GM18867 (cell line): ENCODE results near the gene AOAH.
"Not testable (repeated sequence)": the region's sequence is repeated elsewhere in the genome, so short reads cannot be mapped to it uniquely, and the experiment has no call there.

Source experiments
- ATAC-seq: cut with Tn5 transposase; IDR thresholded peaks from one replicate; pipeline ENCODE4 v1.9.1; 2021; ENCODE audit warnings: mild to moderate bottlenecking, moderate library complexity; ENCODE audit not compliant: unreplicated experiment

Gene AOAH

DNA sequence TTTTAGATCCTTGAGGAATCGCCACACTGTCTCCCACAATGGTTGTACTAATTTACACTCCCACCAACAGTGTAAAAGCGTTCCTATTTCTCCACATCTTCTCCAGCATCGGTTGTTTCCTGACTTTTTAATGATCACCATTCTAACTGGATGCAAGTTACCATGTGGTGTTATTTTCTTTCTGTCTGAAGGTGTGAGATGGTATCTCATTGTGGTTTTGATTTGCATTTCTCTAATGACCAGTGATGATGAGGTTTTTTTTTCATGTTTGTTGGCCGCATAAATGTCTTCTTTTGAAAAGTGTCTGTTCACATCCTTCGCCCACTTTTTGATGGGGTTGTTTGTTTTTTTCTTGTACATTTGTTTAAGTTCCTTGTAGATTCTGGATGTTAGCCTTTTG, 20.4 kb downstream of the AOAH start:
- ATAC-seq, result not testable (repeated sequence)

DNA sequence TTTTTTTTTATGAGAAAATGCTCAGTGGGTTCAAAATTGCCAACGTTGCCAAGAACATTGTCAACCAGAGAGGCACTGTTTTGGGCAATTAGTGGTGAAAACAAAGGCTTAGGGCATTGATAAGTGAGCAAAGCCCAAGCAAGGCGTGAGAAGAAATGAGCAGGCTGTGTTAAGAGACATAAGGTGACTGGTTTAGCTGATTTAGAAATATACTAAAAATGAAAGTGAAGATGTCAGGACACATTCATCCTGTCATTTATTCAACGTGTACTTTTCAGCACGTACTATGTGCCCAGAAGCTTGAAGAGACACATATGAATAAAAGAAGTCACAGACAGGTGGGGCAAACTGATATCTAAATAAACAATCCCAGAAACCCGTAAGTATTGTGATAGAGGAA, 31.8 kb downstream of the AOAH start:
- ATAC-seq, result no peak

DNA sequence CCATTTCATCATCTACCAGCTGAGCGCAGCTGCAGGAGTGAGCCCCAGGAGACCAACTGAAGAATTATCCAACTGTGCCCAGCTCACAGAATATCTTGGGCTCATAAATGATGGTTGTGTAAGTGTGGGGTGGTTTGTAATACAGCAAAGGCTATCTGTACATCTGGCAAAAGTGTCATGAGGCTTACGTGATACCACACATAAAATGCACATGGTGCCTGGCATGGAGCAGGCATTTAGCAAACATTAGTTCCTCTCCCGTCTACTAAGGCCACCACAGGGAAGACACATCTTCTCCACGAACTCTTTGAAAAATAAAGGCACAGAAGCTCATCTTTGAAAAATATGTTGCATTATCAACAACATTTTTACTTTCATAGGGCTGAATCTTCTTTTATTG, 32.3 kb downstream of the AOAH start:
- no peak for ATAC-seq

DNA sequence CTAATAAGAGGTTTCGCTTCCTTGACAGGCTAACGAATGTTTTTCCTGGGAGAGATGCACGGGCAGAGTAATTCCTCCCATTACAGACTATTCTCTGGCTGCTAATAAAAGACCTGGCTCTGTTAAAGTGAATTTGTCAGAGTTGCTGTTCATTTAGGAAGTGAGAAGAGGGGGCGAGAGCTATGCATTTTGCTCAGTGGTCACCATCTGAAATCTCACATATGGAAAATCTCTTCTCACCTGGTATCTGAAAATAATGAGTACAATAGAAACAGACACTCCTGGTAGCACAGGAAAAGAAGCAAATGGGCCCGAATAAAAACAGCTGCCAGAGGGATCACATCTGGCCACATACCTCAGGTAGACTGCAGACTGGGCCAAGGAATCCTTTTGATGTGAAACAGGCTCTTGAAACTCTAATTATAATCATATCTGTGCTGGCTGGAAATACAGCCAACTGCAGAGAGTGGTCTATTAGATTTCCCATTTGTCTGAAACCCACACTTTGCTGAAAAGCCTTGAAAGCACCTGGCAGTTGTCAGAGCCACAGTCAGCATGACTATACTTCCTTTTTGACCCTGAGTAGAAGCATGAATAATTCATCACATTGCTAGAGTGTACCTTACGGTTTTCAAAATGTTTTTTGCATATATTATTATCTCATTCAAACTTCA, 33.6 kb downstream of the AOAH start:
- ATAC-seq, result peak; percentile 48

DNA sequence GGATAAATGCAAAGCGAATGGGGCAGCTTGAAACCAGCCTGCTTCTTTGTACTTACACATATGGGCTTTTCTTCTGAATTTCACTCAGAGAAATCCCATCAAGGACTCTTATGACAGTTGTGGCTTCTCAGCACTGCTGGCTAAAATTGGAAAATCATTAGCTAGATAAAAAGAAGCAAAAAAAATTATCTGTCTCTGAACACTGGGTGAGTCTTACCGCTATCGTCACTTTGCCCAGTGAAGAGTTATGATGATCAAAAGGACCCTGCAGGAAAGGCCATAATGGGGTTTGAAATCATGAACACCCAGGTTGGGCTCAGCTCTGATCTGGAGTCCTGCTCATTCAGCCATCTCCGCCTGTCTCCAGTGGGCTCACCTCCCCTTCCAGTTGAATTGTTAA, 34.3 kb downstream of the AOAH start:
- no peak for ATAC-seq

DNA sequence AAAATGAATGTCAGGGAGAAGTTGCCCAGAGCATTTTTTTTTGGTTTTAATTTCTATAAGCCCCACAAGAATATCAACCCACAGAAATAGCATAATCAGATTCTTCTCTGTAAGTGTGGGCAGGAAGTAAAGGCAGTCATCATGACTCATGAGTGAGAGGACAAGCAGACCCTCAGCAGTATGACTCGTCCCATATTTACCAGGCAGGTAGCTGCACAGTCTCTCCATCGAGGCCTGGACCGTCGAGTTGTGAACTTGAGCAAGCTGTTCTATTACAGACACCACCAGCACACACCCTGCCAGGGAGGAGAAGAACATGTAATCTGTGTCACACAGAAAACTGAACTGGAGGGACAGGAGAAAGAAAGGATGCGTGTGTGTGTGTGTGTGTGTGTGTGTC, 37.8 kb downstream of the AOAH start:
- ATAC-seq, result no peak

DNA sequence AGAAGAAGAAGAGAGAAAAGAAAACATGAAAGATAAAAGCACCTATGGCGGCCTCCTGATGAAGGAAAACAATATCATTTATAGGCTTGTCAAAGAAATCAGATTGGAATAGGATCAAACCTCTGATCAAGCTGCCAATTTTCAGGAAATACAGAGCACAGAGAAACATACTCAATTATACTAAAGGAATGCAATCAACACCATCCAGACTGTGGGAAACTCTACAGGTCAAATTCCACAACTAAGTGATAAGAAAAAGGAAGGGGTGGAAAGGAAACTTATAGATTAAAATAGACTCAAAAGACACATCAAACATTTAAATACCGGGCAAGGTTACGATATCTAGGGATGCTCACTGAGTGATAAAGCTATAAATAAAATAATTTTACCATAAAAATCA, 39.3 kb downstream of the AOAH start:
- ATAC-seq, result no peak

DNA sequence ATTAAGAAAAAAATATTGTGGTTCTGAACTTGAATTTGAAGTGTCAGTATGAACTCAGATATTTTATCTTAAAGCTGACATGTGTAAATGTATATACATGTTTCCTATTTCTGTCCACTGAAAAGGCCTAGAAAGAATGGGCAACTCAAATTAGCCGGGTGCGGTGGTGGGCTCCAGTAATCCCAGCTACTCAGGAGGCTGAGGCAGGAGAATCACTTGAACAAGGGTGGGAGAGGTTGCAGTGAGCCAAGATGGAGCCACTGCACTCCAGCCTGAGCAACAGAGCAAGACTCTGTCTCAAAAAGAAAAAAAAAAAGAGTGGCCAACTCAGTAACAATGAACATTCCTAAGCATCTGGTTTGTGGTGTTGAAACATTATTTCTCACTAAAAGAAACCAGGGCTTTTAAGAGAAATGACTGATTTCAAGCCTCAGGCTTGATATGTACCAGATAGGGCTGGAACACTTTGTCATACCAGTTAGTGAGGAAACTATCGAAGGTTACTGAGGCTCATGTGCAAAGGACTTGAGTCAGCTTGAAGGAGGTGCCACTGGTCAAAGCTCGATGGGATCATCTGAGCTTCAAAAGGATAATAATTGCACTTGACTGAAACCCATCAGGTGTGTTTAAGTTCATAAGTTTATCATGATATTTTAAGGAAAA, 40.5 kb downstream of the AOAH start:
- ATAC-seq, result no peak

DNA sequence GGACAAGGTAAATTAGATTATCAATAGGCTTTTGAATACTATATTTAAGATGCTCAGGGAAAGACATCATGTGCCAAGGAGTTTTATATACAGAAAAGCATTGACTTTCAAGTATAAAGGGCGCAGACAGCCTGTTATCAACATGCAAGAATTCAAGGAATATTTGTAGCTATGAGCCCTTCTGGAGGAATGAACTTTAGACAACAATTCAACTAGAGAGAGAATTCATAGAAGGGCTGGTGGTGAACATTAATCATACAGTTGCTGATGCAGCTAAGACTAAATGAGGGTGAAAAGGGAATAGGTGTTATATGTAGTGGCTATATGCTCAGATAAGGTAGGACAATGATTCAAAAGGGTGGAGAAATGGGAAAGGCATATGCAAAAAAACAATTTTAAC, 41.2 kb downstream of the AOAH start:
- no peak for ATAC-seq

DNA sequence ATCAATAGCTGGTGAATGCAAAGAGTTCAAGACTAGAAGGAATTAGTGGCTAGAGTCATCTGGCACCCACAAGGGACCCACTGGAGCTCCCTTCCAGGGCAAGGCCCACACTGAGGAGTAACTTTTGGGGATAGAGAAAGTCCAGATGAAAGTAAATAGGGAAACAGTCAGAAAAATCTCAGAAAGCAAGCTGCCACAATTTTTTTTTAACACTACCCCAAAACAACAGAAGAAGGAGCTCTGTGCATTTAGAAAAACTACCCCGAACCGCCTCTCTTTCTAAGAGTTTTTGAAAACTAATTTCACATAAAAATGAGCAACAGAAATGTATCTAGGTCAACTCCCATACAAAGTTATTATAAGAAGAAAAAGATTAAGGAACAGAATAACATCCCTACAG, 42.2 kb downstream of the AOAH start:
- ATAC-seq, result no peak

DNA sequence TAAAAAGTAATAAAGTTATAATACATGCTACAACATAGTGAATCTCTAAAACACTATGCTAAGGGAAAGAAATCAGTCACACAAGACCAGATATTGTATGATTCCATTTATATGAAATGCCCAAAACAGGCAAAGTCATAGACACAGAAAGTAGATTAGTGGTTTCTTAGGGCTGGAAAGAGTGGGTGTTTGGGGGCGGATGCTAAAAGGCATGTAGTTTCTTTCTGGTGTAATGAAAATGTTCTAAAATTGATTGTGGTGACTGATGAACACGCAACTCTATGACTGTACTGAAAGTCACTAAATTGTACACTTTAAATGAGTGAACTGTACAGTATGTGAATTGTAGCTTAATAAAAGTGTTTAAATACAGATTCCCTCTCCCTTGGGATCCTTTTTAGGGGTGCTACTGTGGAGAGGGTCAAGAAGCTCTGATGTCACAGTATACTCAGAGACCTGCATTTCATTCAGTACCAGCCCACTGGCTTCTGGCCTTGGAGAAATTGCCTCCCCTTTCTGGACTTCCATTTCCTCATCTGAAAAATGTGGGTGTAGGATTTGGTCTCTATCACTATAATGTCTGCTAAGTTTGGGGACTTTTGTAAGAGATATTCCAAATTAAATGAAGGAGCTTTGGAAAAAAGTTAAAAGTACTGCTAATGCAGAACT, 46.4 kb downstream of the AOAH start:
- no peak for ATAC-seq

DNA sequence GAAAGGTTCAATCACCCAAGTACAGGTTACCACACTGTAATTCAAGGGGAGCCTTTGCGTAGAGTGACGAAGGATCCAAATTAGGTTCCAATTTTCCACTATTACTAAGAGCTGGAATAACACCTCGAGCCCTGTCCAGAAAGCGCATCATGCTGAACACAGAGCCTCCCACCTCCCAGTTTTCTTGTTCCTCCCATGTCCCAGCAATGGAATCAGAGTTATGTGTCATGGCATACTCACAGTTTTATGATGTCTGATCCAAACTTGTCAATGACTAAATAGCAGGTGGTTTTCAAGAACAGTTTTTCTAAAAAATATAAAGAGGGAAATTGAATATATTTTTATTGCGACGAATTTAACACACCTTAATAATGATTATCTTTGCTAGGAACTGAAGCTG, 50.6 kb downstream of the AOAH start:
- no peak for ATAC-seq

DNA sequence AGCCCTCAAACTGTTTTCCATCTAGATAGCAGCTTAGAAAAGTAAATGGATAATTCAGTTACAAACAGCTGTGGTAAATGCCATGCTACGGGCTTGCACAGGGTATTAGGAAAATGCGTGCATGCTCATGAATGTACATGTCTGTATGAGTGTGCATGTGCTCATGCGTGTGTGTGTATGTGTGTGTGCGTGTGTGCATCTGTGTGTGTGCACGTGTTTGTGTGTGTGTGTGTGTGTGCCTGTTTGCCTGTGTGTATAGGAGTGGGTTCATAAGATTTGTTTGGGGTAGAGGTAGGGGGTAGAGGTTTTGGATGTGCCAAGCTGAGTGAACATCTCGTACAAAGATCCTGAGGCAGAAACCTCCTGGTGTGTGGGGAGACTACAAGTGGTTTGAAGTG, 52.9 kb downstream of the AOAH start:
- ATAC-seq, result no peak

DNA sequence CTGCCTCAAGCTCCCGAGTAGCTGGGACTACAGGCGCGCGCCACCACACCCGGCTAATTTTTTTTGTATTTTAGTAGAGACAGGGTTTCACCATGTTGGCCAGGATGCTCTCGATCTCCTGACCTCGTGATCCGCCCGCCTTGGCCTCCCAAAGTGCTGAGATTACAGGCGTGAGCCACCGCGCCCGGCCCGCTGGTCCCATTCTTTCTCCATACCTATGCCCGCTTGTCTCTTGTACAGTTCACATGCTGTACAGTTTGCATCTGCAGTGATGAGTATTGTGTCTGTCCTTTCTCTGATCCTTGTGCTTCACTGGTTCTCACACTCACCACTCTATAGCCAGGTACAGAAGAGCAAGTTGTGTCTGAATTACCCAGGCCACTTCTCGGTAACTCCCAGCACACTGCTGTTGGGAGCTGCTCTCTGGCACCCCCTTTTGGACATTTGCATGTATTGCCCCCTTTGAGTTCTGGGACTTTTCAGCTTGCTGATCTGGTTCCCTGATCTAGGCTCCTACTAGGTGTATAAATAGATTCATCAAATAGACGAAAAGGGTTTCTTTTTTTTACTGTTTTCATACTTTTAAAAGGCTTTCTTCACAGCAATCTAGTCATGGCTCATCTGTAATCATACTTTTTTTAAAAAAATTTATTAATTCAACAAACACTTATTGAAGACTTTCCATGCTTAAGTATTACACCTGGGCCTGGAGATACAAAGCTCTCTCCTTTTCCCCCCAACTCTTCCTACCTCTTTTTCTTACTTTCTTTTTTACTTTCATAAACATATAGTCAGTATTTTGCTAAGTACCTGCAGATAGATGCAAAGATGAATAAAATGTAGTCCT, 53.5 kb downstream of the AOAH start:
- peak; percentile 85 for ATAC-seq

DNA sequence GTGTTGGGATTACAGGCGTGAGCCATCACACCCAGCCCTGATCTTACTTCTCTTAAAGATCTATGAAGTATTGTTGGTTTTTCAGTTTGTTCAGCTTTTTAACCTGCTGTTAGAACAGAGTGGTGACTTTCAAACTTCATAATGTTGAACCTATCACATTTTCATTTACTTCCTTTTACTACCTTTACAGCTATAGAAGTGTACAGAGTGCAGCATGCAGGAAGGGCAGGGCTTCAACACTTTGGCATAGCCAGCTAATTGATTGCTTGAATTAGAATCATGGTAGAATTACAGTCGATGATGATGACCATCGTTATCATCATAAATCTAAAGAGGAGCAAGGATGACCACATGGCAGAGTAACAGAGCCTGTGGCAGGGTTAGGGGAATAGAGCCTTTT, 55.5 kb downstream of the AOAH start:
- ATAC-seq, result no peak

DNA sequence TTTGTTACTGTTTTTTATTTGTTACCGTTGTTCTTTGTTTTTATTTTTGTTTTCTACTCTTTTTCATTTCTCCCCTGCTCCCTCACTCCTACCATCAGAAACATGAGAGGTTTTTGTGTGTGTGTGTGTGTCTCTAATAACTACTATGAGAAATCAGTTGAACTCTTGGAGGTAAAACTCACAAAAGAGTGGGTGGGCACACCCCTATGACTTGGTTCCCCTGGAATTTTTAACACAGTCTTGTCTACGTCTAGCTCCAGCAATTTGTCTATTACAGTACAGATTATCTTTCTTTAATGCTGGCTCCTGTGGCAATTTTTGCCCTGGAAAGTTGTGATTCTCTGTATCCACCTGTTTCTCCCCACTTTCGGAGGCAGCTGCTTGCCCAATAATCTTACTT, 56.2 kb downstream of the AOAH start:
- ATAC-seq, result no peak

DNA sequence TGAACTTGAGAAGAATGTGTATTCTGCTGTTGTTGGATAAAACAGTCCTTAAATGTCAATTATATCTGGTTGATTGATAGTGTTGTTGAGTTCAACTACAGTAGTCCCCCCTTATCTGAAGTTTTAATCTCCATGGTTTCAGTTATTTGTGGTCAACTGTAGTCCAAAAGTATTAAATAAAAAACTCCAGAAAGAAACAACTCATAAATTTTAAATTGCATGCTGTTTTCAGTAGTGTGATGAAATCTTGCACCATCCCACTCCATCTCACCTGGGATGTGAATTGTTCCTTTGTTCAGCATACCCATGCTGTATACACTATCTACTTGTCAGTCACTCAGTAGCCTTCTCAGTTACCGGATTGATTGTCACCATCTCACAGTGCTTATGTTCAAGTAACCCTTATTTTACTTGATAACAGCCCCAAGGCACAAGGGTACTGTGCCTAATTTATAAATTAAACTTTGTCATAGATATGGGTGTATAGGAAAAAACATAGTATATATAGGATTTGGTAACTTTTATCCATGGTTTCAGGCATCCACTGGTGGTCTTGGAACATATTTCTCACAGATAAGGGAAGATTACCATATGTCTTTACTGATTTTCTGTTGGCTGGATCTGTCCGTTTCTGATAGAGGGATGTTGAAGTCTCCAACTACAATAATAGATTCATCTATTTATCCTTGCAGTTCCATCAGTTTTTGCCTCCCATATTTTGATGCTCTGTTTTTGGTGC, 57.1 kb downstream of the AOAH start:
- ATAC-seq, result no peak

DNA sequence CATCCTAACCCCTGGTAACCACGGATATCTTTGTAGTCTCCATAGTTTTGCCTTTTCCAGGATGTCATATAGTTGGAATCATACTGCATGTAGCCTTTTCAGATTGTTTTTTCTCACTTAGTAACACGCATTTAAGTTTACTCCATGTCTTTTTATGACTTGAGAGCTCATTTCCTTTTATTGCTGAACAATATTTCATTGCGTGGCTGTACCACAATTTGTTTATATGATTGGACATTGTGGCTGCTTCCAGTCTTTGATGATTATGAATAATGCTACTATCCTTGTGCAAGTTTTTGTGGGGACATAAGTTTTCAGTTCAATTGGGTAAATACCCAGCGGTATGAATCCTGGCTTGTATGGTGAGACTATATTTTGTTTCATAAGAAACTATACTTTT, 60.8 kb downstream of the AOAH start:
- no peak for ATAC-seq

DNA sequence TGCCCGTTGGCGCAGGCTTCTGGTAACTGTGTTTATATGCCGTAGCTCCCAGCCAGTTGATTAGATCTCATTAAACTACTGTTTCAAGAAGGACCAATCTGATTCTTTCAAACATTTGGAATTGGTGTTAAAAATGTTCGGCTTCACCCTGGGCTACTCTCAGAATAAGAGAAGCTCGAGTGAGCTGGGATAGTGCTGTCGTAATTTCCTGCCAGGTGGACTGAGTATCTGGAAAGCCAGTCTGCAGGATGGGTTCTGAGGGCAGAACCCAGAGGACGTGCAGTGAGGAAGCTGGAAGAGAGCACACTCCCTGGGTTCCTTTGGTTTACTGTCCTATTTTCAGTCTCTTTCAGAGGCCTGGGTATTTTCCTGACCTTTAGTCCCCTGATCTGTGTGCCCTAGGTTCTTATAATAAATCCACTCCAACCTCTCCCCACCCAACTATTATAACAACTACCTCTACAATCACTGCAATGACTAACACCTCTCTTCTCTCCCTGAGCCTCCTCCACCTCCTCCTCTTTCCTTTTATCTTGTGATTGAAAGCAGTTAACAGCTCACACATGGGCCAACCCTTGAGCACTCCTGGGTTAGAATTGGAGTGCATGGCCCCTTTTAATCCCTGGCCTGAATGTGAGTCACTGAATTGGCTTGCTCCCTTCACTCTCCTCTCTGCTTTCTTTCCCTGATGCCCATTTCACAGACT, 63.0 kb downstream of the AOAH start:
- no peak for ATAC-seq

DNA sequence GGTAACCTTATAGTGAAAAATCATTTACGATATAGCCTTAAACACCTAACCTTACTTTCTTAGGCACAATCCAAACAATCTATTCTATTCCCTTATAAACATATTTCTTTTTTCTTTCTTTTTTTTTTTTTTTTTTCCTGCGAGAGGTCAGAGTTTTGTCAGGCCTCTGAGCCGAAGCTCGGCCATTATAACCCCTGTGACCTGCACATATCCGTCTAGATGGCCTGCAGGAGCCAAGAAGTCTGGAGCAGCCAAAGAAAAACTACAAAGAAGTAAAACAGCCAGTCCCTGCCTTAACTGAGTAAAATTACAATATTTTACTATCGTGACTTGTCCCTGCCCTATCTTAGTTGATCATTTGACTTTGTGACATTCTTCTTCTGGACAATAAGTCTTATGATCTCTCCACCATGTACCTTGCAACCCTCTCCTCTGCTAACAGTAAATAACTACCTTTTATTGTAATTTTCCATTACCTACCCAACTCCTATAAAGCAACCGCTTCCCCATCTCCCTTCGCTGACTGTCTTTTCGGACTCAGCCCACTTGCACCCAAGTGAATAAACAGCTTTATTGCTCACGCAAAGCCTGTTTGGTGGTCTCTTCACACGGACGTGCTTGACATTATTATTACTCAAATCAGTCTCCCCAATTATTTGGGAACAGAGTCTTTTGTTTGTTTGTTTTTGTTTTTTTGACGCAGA, 64.5 kb downstream of the AOAH start:
- ATAC-seq, result no peak
